Glutamatergic neuron (in vitro differentiated cells): ENCODE data around the gene PRR19. TPM values are rescaled to one million over a fixed set of nuclear protein-coding genes. Genes with fewer than 3 reads are reported as not detected.

Experiments
- DNase-seq: peaks from one replicate; pipeline ENCODE4 v3.0.0; 2022
- H3K27ac Mint-ChIP-seq: one replicate; pipeline ENCODE4 v1.8.0; 2020; ENCODE audit warnings: mild to moderate bottlenecking, mixed read lengths, inconsistent platforms; ENCODE audit not compliant: unreplicated experiment
- H3K27me3 Mint-ChIP-seq: one replicate; pipeline ENCODE4 v1.8.0; 2020; ENCODE audit warnings: mild to moderate bottlenecking, moderate library complexity, mixed read lengths, inconsistent platforms; ENCODE audit not compliant: unreplicated experiment
- H3K36me3 Mint-ChIP-seq: one replicate; pipeline ENCODE4 v1.8.0; 2020; ENCODE audit warnings: mild to moderate bottlenecking, mixed read lengths, inconsistent platforms; ENCODE audit not compliant: unreplicated experiment
- H3K4me1 Mint-ChIP-seq: one replicate; pipeline ENCODE4 v1.8.0; 2020; ENCODE audit warnings: mild to moderate bottlenecking, low read depth, mixed read lengths, inconsistent platforms; ENCODE audit not compliant: unreplicated experiment
- H3K4me3 Mint-ChIP-seq: one replicate; pipeline ENCODE4 v1.8.0; 2020; ENCODE audit warnings: mild to moderate bottlenecking, mixed read lengths, inconsistent platforms; ENCODE audit not compliant: unreplicated experiment
- H3K9me3 Mint-ChIP-seq: one replicate; pipeline ENCODE4 v1.8.0; 2020; ENCODE audit warnings: mild to moderate bottlenecking, moderate library complexity, mixed read lengths, inconsistent platforms; ENCODE audit not compliant: unreplicated experiment
- CTCF ChIP-seq: fragments of 200-600 bp; sonication (generic); IDR thresholded peaks from one replicate; pipeline ENCODE4 v1.5.0; 2021; ENCODE audit not compliant: partially characterized antibody, unreplicated experiment
- total RNA-seq: library from RNA; stranded (reverse); fragmentation: NEBNext Ultra II Directional; extraction: Animal tissue kit (Norgen Biotek cat#: 25700); gene quantifications from one replicate; pipeline ENCODE4 v1.2.1, GENCODE V29; 2021; ENCODE audit not compliant: unreplicated experiment

The PRR19 gene
- total RNA-seq, 1 donor from 2014 or later: 1.6 TPM

DNA sequence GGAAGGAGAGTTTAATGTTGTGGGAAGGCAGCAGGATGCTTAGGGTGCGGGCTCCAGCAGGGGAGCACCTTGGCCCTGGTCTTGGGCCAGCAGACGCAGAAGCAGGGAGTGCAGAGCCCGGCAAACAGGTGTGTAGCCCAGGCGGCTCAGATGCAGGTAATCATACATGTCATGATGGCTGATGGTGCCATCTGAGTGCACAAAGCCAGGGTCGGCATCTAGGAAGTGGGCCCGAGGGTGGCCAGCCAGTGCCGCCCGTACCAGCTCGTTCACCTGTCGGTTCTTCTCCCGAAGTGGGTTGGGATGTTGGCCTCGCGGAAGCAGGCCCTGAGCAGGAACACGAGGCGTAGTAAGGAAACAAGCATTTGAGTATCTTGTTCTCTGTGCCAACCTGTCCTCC lies 4.9 kb upstream of the PRR19 start:
- no peak overlapping the region for H3K4me3 Mint-ChIP-seq

GRCh38 chr19:42303101-42303464 lies 1.2 kb downstream of the PRR19 start:
- DNase-seq: no peak
- peak overlapping the region; percentile 82 for H3K4me3 Mint-ChIP-seq
- no peak for TF ChIP-seq CTCF
- peak overlapping the region; percentile 93 for H3K27ac Mint-ChIP-seq
- peaks cover 11% of the 10 kb centered on the region for H3K27me3 Mint-ChIP-seq
- peaks cover 3% of the 10 kb centered on the region for H3K36me3 Mint-ChIP-seq
- peaks cover 10% of the 10 kb centered on the region for H3K4me1 Mint-ChIP-seq
- H3K9me3 Mint-ChIP-seq: peaks cover 13% of the 10 kb centered on the region

More for the DNA sequence above, 4.9 kb upstream of the PRR19 start:
- Mint-ChIP-seq H3K27ac (no peak overlapping the region), H3K27me3 (peaks cover 3% of the 10 kb centered on the region), H3K4me1 (peaks cover 2% of the 10 kb centered on the region), H3K36me3 (no peaks in the 10 kb centered on the region), H3K9me3 (peaks cover 13% of the 10 kb centered on the region)
- no peak for DNase-seq
- no peak for TF ChIP-seq CTCF

- Mint-ChIP-seq H3K27ac (peak overlapping the region; percentile 70), H3K4me1 (peaks cover 10% of the 10 kb centered on the region), H3K9me3 (peaks cover 13% of the 10 kb centered on the region), H3K27me3 (peaks cover 11% of the 10 kb centered on the region), H3K36me3 (peaks cover 5% of the 10 kb centered on the region), H3K4me3 (peak overlapping the region; percentile 82)
- DNase-seq: no peak
- no peak for TF ChIP-seq CTCF
Measured at GRCh38 chr19:42303876-42304275, 1.9 kb downstream of the PRR19 start.

- DNase-seq: no peak
- TF ChIP-seq CTCF: no peak
- H3K9me3 Mint-ChIP-seq: peaks cover 13% of the 10 kb centered on the region
- no peak overlapping the region for H3K4me3 Mint-ChIP-seq
- no peak overlapping the region for H3K27ac Mint-ChIP-seq
- H3K27me3 Mint-ChIP-seq: peaks cover 15% of the 10 kb centered on the region
- peaks cover 5% of the 10 kb centered on the region for H3K36me3 Mint-ChIP-seq
- peaks cover 10% of the 10 kb centered on the region for H3K4me1 Mint-ChIP-seq
Measured at GRCh38 chr19:42306646-42307045, 4.7 kb downstream of the PRR19 start.

GRCh38 chr19:42309686-42310085 lies 7.8 kb downstream of the PRR19 start:
- no peak for TF ChIP-seq CTCF
- Mint-ChIP-seq H3K36me3 (peaks cover 5% of the 10 kb centered on the region), H3K4me3 (no peak overlapping the region), H3K27ac (no peak overlapping the region), H3K27me3 (peaks cover 10% of the 10 kb centered on the region), H3K4me1 (peaks cover 2% of the 10 kb centered on the region), H3K9me3 (peaks cover 11% of the 10 kb centered on the region)
- DNase-seq: no peak
